Left forelimb (tissue), 1 donor: ENCODE results near the gene CD9.

Experiments used
- DNase-seq: peaks from one replicate; pipeline ENCODE4 v3.0.0-alpha.2; 2018; ENCODE audit warnings: low spot score

The CD9 gene

DNA sequence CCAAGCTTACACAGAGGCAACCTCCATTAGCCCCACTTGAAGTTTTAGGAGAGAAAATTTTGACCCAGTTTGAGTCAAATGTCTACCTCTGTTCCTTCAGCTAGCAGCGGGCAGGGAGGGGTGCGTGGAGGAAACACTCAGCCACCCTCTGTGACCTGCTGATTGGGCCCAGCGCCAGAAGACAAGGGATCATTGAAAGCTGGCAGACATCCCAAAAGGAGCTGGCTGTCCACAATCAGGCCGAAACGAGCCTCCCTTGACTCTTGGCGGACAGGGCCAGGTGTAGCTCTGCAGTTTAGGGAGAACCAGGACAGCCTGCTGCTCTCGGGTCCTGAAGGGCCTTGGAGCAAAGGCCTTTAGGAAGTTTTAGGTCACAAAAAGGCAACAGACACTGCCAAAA, 41.3 kb downstream of the CD9 start:
- DNase-seq: no peak

DNA sequence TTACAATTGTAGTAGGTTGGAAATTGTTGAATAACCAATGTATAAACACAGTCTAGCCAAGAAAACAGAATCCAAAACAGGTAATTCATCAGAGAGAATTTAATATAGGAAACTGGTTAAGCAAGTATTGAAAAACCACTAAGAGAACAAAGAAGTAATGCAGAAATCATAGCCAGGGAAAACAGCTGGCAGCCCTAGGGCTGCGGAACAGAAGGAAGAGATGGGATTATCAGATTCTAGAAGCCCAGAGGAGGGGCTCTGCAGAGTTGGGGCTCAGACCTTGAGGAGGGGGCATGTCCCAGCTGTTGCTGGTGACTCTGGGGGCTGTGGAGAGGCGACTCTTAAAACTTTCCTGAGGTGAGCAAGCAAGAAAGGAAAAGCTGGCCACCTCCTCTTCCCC, 49.4 kb downstream of the CD9 start:
- no peak for DNase-seq

DNA sequence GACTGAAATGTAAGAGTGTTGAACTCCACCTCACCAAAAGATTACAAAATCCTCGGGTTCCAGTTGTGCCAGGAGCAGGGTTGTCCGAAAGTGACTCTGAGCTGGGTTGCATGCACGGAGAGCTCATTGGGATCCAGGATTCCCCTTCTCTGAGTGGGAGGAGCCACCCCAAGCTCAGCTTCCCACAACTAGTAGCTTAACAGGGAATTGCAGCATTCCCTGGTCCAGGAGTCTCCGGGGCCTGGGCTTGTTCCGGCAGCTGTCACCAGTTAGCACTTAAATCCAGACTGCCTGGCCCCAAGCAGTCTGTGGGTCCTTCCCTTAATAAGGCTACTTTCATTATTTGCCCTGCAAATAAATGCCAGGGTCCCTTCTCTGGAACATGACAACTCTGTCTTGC, 50.1 kb downstream of the CD9 start:
- DNase-seq: no peak

DNA sequence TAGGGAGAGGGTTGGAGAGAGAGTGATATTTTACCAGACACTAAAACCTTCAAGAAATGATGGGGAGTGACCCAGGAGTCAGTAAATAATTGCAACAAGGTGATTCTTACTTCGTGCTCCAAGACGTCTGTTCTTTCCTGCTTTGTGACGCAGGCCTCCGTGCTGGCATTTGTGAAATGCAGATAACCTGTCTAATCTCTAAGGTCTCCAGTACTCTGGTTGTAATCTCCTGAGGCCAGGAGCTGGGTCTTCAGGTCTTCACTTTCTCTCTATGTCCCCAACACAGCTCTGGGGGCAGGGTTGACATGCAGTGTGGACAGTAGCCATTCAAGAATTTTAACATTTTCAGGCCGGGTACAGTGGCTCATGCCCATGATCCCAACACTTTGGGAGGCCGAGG, 53.1 kb downstream of the CD9 start:
- DNase-seq: no peak

DNA sequence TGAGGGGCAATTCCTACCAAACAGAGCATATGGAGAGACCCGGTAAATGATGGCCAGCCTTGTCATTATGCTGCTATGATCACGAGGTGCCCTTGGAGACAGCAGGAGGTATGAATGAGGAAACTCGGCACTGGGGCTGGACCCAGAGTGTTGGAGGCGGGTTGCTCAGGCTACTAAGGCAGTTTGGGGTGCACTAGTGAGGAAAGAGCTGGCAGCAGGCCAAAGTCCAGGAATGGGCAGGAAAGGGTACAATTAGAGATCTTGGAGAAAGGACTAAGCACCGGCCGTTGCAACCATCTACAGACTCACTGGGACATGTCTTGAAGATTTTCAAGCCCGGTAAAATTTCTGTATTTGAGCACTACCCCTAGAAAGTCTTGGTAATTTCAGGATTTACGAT, 54.3 kb downstream of the CD9 start:
- no peak for DNase-seq

DNA sequence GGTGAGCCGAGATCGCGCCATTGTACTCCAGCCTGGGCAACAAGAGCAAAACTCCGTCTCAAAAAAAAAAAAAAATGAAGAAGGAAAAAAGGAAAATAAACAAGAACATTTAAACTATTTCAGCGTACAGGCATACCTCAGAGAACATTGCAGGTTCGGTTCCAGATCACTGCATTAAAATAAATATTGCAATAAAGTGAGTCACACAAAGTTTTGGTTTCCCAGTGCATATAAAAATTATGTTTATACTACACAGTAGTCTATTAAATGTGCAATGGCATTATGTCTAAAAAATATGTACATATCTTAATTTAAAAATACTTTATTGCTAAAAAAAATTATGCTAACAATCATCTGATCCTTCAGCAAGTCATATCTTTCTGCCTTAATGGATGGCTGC, 56.8 kb downstream of the CD9 start:
- DNase-seq: no peak

DNA sequence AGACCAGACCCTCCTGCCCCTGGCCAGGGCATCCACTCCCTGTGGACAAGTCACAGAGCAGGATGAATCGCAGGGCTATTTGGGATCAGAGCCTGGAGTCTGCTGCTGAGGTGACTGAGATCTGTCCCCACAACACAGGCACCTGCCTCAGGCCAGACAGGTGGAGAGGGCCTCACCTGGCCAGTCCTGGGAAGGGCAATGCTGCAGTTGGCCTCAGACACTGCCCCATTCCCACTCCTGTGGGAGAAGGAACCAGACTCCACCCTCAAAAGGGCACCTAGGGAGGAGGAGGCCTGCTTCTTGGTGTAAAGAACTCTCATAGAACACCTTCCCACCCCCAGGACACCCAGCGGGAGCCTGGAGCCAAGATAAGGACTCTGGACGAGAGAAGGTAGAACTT, 62.0 kb downstream of the CD9 start:
- no peak for DNase-seq

DNA sequence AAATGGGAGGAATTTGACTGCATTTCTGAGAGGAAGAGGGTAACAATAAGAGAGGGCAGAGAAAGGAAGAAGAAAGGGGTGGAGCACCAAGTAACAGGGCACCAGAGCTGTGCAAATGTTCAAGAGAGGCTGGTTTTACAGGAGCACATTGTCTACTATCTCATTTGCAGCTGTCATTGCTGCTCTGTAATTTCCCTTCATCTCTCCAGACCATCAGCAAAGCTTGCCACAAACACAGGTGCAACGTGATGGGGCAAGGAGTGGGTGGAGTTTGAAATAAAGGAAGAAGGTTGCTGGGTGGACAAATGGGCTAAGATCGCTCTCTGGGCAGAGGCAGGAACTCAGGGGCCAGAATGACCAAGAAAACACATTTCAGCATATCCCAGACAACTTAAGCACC, 62.4 kb downstream of the CD9 start:
- no peak for DNase-seq

DNA sequence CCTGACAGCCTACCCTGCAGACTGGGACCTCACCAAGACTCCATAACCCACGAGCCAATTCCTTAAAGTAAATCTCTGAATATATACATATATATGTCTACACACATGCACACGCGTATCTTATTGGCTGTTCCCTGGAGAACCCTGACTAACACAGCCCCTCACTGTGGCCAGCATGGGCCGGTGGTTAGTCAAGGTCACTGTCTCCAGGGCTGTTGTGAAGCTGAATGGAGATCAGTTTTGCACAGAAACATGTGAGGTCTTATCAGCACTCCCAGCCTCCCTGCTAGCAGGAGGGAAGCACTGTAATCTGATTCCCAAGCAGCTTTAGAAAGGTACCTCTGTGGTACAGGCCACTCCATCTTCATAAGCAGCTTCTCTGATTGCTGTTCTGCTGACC, 63.7 kb downstream of the CD9 start:
- DNase-seq: no peak

DNA sequence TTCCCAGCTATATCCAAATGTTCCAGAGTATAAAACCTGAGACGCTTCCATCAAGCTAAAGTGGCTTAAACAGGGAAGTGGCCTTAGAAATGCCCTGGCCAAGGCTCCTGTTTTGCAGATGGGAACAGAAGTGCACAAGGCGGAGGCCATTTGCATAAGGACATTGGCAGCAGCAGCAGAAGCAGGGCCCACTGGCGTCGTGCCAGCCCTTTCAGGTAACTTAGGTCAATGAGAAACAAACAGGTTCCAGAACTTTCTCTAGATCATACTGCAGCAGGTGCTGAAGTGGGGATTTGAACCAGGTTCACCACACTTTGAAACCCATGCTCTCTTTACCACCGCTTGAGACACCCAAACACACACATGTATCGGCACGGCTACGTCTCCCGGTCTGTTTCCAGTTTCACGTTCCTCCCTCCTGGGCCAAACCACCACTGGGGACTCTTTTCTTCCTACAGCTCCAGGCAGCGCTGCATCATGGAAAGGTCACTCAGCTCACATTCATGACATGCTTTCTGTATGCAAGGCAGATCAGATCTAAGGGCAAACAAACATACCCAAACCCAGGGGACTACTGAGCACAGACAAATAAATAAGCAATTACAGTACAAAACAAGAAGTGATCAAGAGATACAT, 64.3 kb downstream of the CD9 start:
- DNase-seq: no peak

DNA sequence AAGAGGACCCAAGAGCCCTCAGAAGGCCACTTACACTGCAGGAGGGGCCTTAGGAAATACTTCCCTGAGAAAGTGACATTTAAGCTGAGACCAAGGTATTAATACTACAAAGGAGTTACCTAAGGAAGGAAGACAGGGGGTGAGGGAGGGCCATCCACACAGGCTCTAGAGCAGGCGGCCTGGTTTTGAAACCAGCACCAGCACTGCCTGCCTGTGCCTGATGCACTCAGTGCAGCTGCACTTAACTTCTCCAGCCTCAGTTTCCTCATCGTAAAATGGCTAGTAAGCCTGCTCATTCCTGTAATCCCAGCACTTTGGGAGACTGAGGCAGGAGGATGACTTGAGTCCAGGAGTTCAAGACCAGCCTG, 64.8 kb downstream of the CD9 start:
- no peak for DNase-seq

DNA sequence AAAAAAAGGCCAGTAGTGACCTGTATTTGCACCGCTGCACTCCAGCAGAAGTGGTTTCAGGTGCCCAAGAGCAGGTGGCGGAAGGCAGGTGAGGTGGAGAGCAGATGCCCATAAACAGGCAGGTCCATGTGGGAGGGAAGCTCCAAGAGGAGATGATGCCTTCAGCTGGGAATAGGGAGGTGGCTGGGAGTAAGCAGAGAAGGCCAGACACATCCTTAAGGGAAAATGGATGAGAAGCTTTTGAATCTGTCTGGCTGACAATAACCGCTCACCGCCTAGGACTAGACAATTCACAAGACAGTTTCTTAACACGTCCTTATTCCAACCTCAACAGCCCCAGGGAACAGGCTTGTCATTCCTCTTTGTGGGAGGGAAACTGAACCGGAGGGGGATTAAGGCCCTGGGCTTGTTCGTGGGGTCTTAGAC, 66.4 kb downstream of the CD9 start:
- no peak for DNase-seq

DNA sequence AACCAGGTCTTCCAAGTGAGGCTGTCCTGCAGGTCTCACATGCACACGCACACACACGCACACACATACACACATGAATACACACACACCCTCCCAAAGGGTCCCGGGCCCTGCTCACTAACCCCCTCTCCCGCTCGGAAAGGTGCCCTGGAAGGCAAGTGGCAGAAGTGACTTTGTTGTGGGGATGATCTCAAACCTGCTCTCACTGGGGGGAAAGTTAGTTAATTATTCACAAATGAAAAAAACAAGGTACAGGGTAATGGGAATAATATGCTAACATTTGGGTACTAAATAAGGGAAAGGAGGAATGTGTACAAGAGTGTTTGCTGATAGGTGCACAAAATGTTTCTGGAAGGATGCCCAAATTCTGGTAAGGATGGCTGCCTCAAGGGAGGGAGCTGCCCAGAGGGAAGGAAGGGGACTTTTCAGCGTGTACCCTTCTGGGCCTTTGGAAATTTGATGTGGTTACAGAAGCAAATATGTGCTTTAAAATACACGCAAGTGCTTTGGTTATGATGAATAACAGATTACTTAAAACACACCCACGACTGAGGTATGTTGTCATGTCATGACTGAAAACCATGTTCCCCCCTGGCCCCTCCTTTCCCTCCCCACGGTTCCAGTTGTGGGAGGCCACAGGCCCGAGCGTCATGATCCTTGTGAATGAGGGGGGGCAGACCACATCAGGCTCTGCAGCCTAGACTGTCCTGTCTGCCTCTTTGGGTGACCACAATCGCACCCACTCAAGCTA, 66.9 kb downstream of the CD9 start:
- no peak for DNase-seq

DNA sequence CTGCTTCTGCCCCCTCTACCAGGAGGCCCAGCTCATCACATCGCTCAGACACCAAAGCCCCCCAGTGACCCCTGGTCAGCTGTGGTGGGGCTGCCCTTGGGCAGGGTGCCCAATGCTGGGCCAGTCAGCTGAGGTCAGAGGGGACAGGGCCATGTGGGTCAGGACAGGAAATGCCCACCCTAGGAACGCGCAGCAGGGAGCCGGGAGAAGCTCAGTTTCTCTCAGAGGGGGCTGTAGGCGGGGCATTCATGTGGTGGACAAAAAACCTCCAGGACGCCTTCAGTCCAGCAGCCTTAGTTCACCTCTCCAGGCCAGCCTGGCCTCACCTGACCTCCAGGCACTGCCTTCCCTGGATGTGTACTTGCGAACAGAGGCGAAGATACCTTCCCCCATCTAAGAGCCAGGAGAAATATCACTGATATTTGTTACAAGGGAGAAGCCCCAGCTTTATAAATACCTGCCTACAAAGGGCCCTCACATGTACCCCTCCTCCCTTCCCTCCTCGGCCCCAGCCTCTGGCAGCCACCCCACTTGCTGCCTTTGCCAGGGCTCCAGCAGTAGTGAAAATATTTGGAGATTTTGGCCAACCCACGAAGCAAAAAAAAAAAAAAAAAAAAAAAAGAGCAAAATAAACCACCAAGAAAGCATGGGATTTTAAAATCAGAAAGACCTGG, 68.4 kb downstream of the CD9 start:
- no peak for DNase-seq

DNA sequence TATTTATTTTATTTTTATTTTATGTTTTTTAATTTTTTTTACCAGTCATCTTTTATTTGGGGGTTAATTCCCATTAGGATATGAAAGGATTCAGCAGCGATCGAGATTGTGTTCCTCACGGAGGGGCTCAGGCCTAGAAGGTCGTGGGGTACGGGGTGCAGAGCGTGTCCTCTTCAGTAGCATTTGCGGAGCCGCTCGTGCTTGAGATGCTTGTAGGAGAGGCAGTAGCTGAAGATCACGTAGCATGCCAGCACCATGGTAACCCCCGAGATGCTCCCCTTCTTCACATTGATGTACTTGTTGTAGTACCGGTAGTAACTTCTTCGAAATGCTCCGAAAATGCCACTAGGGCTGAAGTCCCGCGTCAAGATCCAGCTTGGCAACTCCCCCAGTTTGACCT, 69.8 kb downstream of the CD9 start:
- DNase-seq: no peak

DNA sequence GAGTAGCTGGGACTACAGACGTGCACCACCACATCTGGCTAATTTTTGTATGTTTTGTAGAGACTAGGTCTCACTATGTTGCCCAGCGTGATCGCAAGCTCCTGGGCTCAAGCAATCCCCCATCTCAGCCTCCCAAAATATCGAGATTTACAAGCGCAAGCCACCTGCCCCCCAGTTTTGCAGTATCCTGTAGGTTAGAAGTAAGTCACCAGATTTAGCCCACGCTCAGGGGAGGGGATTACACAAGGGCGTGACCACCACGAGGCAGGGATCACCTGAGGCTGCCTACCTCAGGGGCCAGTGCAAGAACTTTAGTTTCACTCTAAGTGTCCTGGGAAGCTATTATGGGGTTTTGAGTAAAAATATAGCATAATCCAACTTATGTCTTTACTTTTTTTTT, 71.1 kb downstream of the CD9 start:
- no peak for DNase-seq

DNA sequence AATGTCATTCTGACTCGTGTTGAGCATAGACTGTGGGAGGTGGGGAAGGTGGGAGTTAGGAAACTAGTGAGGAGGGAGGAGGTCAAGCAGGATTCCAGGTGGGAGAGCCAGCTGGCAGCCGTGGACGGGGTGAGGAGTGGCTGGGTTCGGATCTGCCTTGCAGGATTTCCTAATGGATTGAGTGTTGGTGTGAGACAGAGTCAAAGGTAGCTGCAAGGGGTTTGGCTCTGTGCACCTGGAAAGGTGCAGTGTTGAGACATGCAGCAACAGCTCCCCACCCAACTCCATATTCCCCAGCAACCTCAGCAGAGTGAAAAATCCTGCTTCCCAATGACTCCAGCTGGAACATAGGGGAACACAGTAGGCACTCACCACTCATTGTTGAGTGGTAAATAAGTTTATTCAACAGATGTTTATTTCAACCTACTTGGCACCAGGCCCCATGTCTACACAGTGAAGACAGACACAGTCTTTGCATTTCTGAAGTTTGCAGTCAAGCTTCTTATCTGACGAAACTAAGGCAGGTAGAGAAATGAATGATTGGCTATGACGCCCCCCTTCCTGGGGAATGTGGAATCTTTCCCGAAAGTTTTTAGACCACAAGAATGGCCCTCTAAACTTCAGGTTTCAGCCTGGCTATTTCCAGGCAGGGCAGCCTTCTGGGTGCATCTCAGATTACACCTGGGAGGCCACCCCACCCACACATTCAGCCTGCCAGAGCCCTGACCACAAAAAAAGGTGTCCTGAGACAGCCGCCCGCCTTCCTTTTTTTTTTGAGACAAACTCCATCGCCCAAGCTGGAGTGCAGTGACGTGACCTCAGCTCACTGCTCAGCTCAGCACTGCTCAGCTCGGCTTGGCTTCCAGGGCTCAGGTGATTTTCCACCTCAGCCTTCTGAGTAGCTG, 72.4 kb downstream of the CD9 start:
- DNase-seq: peak; percentile 50

DNA sequence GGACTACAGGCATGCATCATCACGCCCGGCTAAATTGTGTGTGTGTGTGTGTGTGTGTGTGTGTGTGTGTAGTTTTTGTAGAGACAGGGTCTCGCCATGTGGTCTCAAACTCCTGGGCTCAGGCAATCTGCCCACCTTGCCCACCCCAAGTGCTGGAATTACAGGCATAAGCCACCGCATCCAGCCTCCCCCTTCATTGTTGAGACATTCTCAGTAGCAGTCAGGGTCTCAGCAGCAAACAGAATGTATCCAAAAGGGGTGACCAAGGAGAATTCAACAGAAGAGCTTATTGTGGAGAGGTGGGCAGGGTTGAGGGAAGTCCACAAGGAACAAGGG, 73.0 kb downstream of the CD9 start:
- peak; percentile 57 for DNase-seq

DNA sequence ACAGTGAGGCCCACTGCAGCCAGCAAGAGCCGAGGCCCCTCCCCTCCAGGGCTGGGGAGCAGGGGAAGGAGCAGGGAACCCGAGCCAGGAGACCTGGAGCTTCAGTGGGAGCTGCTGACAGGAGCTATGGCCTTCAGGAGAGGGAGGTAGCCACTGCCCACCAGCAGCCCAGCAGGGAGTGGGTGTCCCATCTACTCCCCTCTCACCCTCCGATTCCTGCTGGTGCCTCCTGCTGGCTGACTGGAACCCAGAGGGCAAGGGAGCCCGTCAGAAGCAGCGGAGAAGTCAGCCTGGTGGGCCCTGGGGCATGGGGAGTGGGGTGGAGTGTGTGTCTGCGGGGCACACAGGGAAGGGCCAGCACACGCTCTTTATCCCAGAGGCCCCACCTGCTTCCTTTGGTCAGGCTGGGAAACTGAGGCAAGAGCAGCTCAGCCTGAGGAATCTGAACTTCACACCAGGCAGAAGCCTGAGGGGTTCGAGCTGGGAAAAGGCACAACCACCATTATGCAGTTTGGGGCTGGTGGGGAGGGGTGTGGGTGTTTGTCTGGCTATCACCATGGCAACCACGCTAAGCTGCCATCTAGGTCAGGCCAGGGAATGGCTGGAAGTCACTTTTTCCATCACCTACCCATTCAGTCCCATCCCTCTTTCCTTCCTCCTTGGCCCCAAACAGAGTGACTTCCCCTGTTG, 73.5 kb downstream of the CD9 start:
- DNase-seq: peak; percentile 57

DNA sequence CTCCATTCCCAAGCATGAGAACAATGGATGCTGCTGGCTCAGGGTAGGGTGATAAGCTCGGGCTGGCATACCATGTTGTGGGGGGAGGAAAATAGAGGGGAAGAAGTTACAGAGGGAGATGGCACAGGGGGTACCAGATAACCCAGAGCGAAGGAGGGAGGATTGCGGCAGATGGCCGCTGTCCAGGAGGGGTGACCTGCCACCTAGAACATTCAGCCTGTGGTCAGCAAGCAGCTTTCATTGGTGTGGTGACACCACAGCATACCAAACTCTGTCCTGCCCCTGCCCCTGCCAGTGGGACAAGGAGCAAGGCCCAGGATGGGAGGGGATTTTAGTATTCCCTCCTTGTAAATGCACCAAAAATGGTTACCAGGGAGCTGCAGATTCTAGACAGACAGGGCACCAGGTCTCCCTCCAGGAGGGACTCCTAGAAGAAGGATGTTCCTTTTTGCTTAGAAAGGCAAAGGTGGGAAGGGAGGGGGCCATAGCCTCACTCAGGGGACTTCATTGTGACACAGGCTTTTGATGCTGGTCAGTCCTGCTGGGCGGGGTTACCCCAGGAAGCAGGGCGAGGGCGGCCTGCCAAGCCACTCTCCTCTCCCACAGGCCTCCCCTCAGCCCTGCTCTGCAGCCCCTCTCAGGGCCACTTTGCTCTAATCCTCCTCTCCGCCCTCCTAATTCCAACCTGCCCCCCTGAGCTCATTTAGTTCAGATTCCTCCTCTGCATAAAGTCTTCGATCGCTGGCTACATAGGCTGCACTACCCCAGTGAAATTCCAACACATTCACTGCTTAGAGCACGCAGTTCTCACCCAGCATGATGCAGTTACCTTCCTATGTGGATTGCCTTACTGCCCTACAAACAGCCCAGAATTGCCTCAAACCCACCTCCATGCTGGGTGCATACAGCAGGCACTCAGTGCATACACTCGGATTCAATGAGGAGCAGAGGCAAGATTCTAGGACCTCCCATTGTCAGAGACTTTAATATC, 74.3 kb downstream of the CD9 start:
- peak; percentile 64 for DNase-seq
